Mesenteric fat pad (tissue), 1 donor: ENCODE measurements around the gene TAL1. TPM values are rescaled to one million over a fixed set of nuclear protein-coding genes. Genes with fewer than 3 reads are reported as not detected.

Experiments used
- DNase-seq: peaks from one replicate; pipeline ENCODE4 v3.0.0-alpha.2; 2020; ENCODE audit warnings: low spot score
- total RNA-seq: library from RNA; stranded (reverse); fragmentation: NEBNext Ultra II Directional; extraction: Animal tissue kit (Norgen Biotek cat#: 25700); gene quantifications from one replicate; pipeline ENCODE4 v1.2.1, GENCODE V29; 2021
- donor health status: DM: yes; HTN: yes; CAD: no.

Gene TAL1
- total RNA-seq, 1 donor from 2014 or later, result 11.0 TPM

GRCh38 chr1:47229886-47230691, 1.9 kb downstream of the TAL1 start:
- DNase-seq, result no peak

- no peak for DNase-seq
Observed at GRCh38 chr1:47229031-47229885, 2.8 kb downstream of the TAL1 start.

GRCh38 chr1:47228644-47229030, 3.4 kb downstream of the TAL1 start:
- DNase-seq, result no peak

- DNase-seq, result no peak
Observed at GRCh38 chr1:47227341-47228232, 4.4 kb downstream of the TAL1 start.

GRCh38 chr1:47226839-47227215, 5.2 kb downstream of the TAL1 start:
- no peak for DNase-seq

- DNase-seq, result no peak
Observed at GRCh38 chr1:47226121-47226838, 5.7 kb downstream of the TAL1 start.

GRCh38 chr1:47225430-47226100, 6.5 kb downstream of the TAL1 start:
- DNase-seq, result no peak

GRCh38 chr1:47224676-47225399, 7.2 kb downstream of the TAL1 start:
- DNase-seq, result no peak

GRCh38 chr1:47223921-47224675, 7.9 kb downstream of the TAL1 start:
- DNase-seq, result no peak

GRCh38 chr1:47223174-47223920, 8.7 kb downstream of the TAL1 start:
- DNase-seq, result peak; percentile 80

- peak; percentile 43 for DNase-seq
Observed at GRCh38 chr1:47222476-47222875, 9.5 kb downstream of the TAL1 start.

GRCh38 chr1:47219590-47220220, 12.3 kb downstream of the TAL1 start:
- DNase-seq, result peak; percentile 80

GRCh38 chr1:47219001-47219400, 13.0 kb downstream of the TAL1 start:
- no peak for DNase-seq

- no peak for DNase-seq
Observed at GRCh38 chr1:47216278-47217059, 15.6 kb downstream of the TAL1 start.

- no peak for DNase-seq
Observed at GRCh38 chr1:47215713-47216112, 16.3 kb downstream of the TAL1 start.

GRCh38 chr1:47214549-47214948, 17.5 kb downstream of the TAL1 start:
- DNase-seq, result no peak
